ENCODE data around the gene CPLX1.

CPLX1 gene

DNA sequence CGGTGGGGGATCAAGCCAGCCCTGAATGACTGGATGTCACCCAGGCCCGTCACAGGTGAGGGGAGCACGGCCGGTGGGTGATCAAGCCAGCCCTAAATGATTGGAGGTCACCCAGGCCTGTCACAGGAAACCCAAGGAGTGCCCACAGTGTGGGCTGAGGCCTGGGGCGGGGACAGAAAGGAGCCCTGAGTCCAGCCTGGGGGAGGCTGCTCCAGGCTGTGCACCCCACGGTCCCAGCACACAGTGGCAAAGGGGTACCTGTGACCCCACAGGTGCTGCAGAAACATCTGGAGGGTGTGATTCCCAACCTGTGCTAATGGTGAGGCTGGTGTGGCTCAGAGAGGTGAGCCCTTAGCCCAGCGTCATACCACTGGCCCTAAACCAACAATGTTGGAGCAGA is 6.2 kb upstream of the CPLX1 start:
- no peak for DNase-seq

GRCh38 chr4:831483-831805 is 5.5 kb upstream of the CPLX1 start:
- DNase-seq: no peak

GRCh38 chr4:830601-831482 is 4.9 kb upstream of the CPLX1 start:
- DNase-seq: no peak

GRCh38 chr4:829761-830600 is 4.1 kb upstream of the CPLX1 start:
- DNase-seq: no peak

GRCh38 chr4:829291-829690 is 3.4 kb upstream of the CPLX1 start:
- DNase-seq: no peak

- no peak for DNase-seq
Observed at GRCh38 chr4:828641-829271, 2.8 kb upstream of the CPLX1 start.

DNA sequence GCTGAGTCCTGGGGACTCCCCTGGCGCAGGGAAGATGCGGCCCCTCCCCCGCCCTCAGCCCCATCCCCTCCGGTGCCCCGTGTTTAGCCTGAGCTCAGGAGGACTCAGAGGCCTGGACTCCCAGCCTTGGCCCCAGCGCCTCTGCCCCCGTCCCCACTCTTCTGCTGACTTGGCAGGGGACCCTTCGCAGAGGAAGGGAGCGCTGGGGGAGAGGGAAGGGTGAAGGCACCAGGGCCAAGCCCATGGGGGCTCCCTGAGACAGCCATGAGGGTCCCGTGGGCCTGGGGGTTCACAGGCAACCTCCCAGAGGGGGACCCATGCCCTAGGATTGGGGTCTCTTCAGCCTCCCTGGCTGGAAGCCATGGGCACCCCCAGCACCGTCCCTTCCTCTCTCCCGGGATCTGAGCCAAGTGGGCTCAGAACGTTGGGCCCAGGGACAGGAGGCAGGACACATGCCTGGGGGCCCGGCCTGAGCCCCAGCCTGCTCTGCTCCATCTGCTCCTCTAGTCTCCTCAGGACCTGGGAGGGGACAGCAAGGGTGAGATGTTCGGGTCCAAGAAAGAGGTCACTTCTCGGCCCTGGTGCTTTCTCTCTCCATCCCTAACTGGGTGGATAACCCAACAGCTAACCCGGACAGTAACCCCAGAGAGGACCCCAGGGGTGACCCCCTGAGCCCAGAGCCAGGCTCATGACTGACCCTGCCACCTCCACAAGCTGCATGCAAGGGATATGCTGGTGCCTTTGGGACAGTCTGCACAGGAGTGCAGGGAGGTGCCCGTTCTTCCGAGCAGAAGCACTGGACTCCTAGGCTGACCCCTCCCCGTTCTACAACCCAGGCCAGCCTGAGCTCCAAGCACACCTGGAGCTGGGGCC is 1.5 kb upstream of the CPLX1 start:
- no peak for DNase-seq

GRCh38 chr4:826508-827208 is 729 bp upstream of the CPLX1 start:
- DNase-seq: no peak

GRCh38 chr4:825063-825970 is 612 bp downstream of the CPLX1 start:
- no peak for DNase-seq

DNA sequence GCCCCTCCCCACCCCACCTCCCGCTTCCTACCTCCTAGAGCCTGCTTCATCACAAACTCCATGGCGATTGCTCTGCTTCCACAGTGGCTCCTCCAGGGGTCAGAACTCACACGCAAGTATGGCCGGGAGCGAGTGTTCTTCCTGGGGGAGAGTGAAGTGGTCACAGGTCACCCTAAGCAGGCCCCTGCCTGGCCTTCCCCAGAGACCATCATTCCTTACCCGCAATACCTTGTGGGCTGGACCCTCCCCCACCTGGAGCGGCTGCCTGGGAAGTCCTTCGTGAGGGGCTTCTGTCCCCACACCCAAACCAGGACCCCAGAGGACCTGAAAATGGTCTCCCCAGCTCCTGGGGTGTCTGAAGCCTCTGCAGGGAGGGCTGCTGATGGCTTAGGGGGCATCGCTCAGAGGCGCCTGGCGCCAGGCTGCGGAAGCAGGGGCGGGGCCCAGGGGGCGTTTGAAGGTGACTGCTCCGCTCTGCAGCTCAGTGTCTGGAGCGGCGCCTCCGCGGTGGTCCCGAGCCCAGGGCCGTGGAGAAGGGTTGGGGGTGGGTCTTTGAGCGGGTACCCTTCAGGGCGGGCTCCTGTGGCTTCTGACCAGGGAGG is 1.4 kb downstream of the CPLX1 start:
- DNase-seq: no peak

DNA sequence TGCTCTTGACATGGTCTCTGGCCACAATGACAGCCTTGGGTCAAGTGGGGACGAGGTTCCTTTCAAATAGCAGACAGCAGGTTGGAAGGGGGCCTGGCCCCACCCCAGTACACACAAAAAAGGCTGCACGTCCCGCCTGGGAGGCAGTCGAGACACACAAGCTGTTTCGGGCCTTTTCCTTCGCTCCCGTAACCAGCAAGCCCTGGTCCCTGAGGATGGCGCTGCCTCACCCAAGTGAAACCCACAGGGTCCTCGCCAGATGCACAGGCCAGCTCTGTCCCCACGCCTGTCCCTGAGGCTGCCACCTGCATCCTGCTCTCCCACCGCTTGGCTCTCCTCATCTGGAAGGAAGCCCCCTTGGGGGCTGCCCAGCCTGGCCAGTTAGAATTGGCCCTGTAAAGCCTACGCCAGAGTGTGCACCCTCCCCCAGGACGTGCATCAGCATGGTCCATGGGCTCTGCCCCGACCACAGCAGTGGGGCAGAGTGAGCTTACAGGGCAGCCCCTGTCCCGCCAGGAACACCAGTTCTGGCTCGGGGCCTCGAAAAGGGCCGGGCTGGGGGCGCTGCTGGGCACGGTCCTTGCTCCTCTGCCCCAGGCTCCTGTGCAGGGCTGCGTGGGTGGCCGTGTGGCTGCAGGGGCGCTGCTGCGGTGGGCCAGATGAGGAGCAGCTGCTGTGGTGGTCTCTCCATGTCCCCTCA is 2.0 kb downstream of the CPLX1 start:
- DNase-seq: no peak

DNA sequence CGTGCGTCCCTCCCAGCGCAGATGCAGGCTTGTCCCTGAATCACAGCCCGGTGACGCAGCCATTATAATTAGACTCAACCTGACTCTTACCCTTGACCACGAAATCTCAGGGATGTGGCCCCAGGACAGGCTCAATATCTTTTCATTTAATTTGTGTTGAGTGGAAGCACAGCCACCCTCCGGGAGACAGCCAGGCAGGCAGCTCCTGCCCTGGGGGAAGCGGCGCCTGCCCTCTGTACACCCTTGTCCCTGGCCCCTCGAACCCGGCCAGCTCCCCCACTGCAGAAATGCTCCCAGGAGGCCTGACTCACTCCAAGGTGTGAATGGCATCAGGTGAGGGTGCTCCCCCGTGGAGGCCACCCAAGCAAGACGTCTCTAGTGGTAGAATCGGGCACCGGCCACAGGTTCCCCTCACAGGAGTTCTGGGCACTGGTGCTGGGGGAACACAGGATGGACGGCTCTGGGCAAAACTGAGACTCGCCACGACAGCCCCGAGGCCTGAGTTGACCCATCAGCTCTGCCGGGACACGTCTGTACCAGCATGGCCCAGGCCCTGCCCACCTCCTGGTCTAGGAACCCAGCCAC is 2.7 kb downstream of the CPLX1 start:
- no peak for DNase-seq

DNA sequence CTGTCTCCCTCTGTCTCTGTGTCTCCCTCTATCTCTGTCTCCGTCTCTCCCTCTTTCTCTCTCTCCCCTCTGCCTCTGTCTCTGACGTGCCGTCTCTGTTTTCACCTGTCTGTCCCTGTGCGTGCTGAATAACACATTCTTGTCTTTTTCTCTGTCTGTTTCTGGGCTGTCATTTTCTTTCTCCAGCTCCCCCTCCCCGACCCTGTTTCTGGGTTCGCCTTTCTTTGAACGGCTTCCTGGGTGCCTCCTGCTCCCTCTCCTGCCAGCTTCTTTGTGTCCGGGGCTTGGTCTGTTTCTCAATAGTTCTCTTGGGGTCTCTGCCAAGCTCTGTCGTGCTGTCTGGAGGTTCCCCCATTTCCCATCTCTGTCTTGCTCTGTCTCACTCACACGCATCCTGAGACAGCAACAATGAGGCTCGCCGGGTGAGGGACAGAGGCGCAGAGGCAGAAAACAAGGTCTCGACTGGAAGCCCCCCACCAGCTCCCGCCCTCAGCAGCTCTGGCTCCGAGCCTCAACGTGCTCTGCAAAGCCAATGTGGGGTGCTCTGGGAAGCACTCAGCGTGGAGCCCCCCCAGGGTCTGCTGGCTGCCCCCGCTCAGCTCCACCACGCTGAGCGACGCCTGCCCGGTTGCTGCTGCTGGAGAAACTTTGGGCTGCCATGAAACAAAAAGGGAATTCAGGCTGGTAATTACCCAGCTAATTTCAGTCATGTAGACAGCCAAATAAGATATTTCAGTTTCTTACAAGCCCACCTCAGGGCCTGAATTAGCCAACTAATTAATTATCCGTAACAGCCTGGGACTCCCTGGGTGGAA is 3.4 kb downstream of the CPLX1 start:
- no peak for DNase-seq

GRCh38 chr4:821631-822030 is 4.3 kb downstream of the CPLX1 start:
- DNase-seq: no peak

GRCh38 chr4:821181-821591 is 4.7 kb downstream of the CPLX1 start:
- DNase-seq: no peak

DNA sequence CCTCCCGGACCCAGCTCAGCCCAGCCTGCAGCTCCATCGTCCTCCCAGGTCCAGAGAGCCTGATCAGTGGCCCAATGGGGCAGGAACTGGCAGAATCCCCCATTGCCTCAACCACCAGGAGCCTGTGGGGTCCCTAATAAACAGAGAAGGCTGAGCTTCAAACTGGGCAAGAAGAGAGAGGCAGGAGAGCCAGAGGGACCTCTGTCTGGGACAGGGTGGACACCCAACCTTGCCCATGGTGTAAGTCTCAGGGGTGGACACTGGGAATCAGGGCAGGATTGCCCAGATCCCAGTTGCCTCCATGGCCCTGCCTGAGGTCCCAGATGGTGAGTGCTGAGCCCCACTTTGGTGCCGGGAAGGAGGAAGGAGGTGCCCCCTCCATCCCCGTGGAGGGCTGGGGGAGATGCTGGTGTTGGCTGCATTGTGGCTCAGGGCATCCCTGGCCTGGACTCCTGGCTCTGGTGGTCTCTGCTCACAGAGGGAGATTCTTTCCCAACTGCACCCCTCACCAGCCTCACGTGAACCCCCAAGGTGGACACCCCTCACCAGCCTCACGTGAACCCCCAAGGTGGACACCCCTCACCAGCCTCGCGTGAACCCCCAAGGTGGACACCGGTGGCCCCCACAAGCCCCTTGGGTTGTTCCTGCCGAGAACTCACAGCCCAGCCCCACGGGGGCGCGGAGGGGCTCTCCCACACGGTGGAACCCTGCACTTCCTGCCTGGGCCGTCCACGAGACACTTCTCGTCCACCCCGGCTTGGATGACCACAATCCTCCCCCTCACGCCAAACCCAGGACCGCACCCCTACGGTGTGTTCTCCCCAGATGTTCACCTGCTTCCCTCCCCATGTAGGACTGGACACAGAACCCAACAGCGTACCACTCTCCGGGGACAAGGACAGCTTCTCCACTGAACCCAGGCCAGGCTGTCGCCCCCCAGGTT is 5.4 kb downstream of the CPLX1 start:
- no peak for DNase-seq

Measured in NCI-H345 (cell line).